ENCODE measurements around the gene PRDM16. TPM values are rescaled to one million over a fixed set of nuclear protein-coding genes. Genes with fewer than 3 reads are reported as not detected.

PRDM16 gene
- total and polyA plus RNA-seq, 2 experiments from 2014 or later: 0.14 to 0.16 TPM

DNA sequence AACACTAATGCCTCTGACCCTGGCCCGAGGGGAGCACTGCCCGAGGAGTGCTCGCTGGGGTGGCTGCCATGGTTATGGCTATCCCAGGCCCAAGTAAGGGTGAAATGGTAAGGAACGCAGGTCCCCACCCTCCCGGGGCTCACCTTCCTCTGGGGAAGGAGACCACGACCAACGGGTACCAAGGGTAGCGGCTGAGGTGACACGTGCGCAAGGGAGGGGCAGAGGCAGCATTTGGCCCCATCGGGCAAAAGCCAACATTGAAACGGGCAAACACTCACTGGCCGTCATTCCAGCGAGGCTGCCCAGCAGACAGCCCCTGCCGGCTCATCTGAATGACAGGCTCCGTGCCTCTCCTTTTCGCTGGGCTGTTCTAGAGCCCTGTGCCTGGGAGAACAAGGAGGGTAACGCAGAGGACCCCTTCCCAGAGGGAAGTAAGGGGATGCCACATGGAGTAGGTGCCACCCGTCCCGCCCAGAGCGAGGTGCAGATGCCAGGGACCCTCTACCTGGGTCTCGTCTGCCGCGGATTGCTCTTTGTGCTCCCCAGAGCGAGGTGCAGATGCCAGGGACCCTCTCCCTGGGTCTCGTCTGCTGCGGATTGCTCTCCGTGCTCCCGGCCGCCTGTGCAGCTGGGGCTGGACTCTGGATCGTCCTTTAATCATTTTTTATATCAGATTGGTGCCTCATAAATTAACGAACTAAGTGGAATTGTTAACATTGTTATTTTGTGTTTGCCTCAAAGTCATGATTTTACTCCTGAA lies 31.5 kb upstream of the PRDM16 start (continued):
- TF ChIP-seq, protein P1, sequence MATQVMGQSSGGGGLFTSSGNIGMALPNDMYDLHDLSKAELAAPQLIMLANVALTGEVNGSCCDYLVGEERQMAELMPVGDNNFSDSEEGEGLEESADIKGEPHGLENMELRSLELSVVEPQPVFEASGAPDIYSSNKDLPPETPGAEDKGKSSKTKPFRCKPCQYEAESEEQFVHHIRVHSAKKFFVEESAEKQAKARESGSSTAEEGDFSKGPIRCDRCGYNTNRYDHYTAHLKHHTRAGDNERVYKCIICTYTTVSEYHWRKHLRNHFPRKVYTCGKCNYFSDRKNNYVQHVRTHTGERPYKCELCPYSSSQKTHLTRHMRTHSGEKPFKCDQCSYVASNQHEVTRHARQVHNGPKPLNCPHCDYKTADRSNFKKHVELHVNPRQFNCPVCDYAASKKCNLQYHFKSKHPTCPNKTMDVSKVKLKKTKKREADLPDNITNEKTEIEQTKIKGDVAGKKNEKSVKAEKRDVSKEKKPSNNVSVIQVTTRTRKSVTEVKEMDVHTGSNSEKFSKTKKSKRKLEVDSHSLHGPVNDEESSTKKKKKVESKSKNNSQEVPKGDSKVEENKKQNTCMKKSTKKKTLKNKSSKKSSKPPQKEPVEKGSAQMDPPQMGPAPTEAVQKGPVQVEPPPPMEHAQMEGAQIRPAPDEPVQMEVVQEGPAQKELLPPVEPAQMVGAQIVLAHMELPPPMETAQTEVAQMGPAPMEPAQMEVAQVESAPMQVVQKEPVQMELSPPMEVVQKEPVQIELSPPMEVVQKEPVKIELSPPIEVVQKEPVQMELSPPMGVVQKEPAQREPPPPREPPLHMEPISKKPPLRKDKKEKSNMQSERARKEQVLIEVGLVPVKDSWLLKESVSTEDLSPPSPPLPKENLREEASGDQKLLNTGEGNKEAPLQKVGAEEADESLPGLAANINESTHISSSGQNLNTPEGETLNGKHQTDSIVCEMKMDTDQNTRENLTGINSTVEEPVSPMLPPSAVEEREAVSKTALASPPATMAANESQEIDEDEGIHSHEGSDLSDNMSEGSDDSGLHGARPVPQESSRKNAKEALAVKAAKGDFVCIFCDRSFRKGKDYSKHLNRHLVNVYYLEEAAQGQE (IDR thresholded peaks at IDR 0.05; ENCODE audit: unreplicated experiment): no peak
- TF ChIP-seq EZH2 (IDR thresholded peaks at IDR 0.05; ENCODE audit: low read depth, unreplicated experiment): no peak
- TF ChIP-seq STAT1 (IDR thresholded peaks at IDR 0.05; ENCODE audit: unreplicated experiment): no peak
- no peak for TF ChIP-seq JUNB (IDR thresholded peaks at IDR 0.05; ENCODE audit: unreplicated experiment)
- no peak for TF ChIP-seq ZNF114 (CRISPR knock-in tag; IDR thresholded peaks at IDR 0.05)
- no peak for TF ChIP-seq NANOG (IDR thresholded peaks at IDR 0.05; ENCODE audit: borderline replicate concordance)
- TF ChIP-seq POLR2AphosphoS5 (IDR thresholded peaks at IDR 0.05; ENCODE audit: low read depth): no peak
- TF ChIP-seq EZH2phosphoT487 (IDR thresholded peaks at IDR 0.05; ENCODE audit: unreplicated experiment): no peak
- TF ChIP-seq, protein P2, sequence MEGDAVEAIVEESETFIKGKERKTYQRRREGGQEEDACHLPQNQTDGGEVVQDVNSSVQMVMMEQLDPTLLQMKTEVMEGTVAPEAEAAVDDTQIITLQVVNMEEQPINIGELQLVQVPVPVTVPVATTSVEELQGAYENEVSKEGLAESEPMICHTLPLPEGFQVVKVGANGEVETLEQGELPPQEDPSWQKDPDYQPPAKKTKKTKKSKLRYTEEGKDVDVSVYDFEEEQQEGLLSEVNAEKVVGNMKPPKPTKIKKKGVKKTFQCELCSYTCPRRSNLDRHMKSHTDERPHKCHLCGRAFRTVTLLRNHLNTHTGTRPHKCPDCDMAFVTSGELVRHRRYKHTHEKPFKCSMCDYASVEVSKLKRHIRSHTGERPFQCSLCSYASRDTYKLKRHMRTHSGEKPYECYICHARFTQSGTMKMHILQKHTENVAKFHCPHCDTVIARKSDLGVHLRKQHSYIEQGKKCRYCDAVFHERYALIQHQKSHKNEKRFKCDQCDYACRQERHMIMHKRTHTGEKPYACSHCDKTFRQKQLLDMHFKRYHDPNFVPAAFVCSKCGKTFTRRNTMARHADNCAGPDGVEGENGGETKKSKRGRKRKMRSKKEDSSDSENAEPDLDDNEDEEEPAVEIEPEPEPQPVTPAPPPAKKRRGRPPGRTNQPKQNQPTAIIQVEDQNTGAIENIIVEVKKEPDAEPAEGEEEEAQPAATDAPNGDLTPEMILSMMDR (conservative IDR thresholded peaks at IDR 0.05; ENCODE audit: low read depth in 2 of 2): no peak

DNA sequence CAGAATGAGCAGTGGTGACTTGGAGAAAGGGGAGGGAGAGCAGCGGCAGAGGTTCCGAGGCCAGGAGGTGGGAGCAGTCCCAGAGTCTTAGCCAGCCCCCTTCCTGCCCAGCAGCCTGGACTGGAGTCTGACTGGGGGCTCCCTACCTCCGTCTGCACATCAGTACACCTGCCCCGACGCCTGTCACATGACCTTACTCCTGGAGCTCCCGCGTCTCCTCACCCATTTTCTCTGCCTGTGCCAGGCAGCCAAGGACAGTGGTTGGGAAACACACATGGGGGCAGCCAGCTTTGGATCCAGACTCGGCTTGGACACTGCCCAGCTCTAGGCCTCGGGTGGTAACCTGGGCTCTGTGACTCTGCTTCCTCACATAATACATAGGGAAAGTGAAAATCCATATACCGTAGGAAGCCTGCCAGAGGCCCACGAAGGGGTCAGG lies 30.9 kb upstream of the PRDM16 start:
- Mint-ChIP-seq H3K9me3 (no peaks in the 10 kb centered on the region), H3K4me3 (no peak overlapping the region), H3K4me1 (peaks cover 3% of the 10 kb centered on the region; the same call in 2 of the 3 replicates), H3K36me3 (ENCODE audit: low read depth) (no peaks in the 10 kb centered on the region), H3K27me3 (ENCODE audit: insufficient read depth, low read depth, poor library complexity) (peaks cover 9% of the 10 kb centered on the region), H3K27ac (no peak overlapping the region)
- H3K27me3 ChIP-seq (ENCODE audit: insufficient read depth): no peaks in the 10 kb centered on the region
- no peaks in the 10 kb centered on the region for H3K36me3 ChIP-seq (ENCODE audit: insufficient read depth)
- DNase-seq (ENCODE audit: low spot score) (no peak), ATAC-seq (no peak)
- H4K20me1 ChIP-seq (replicated peaks; ENCODE audit: insufficient read depth): no peaks in the 10 kb centered on the region
- H2AFZ ChIP-seq: no peak overlapping the region
- no peak overlapping the region for H3K4me2 ChIP-seq
- no peaks in the 10 kb centered on the region for H3K79me2 ChIP-seq (replicated peaks; ENCODE audit: insufficient read depth)
- no peaks in the 10 kb centered on the region for H3K9me2 ChIP-seq (ENCODE audit: insufficient read depth)
- H3F3A ChIP-seq (replicated peaks; ENCODE audit: low read depth): no peaks in the 10 kb centered on the region
- no peak overlapping the region for H3K4me3 ChIP-seq
- no peak overlapping the region for H3K27ac ChIP-seq (ENCODE audit: low read depth)
- H3K4me1 ChIP-seq (ENCODE audit: insufficient read depth): no peaks in the 10 kb centered on the region
- TF ChIP-seq, protein P2 (conservative IDR thresholded peaks at IDR 0.05; ENCODE audit: low read depth in 2 of 2): no peak
- TF ChIP-seq ZNF114 (CRISPR knock-in tag; IDR thresholded peaks at IDR 0.05) (no peak), NANOG (IDR thresholded peaks at IDR 0.05; ENCODE audit: borderline replicate concordance) (no peak), STAT1 (IDR thresholded peaks at IDR 0.05; ENCODE audit: unreplicated experiment) (no peak), JUNB (IDR thresholded peaks at IDR 0.05; ENCODE audit: unreplicated experiment) (no peak), EZH2 (IDR thresholded peaks at IDR 0.05; ENCODE audit: low read depth, unreplicated experiment) (no peak)
- TF ChIP-seq, protein P3, sequence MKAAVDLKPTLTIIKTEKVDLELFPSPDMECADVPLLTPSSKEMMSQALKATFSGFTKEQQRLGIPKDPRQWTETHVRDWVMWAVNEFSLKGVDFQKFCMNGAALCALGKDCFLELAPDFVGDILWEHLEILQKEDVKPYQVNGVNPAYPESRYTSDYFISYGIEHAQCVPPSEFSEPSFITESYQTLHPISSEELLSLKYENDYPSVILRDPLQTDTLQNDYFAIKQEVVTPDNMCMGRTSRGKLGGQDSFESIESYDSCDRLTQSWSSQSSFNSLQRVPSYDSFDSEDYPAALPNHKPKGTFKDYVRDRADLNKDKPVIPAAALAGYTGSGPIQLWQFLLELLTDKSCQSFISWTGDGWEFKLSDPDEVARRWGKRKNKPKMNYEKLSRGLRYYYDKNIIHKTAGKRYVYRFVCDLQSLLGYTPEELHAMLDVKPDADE (IDR thresholded peaks at IDR 0.05): no peak
- TF ChIP-seq, protein P1 (IDR thresholded peaks at IDR 0.05; ENCODE audit: unreplicated experiment): no peak

All from GM23338 (cell line).